ENCODE measurements around the gene AGPAT3.

AGPAT3 gene

DNA sequence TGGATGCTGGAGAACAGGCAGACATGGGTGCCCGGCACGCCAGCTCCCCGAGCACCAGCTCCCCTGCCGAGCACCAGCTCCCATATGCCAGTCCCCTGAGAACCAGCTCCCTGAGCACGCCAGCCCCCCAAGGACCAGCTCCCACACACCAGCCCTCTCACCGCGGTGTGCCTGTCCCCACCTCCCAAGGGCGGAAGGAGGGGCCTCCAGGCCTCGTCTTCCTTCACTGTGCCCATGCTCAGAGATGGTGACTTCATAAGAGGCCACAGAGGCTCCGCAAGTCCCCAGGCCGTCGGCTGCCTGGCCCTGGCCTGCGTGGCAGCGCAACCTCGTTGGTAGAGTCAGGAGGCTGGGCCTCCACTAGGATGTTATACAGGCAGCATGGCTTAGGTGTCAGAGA is 69.1 kb downstream of the AGPAT3 start (continued):
- TF ChIP-seq, protein P1, sequence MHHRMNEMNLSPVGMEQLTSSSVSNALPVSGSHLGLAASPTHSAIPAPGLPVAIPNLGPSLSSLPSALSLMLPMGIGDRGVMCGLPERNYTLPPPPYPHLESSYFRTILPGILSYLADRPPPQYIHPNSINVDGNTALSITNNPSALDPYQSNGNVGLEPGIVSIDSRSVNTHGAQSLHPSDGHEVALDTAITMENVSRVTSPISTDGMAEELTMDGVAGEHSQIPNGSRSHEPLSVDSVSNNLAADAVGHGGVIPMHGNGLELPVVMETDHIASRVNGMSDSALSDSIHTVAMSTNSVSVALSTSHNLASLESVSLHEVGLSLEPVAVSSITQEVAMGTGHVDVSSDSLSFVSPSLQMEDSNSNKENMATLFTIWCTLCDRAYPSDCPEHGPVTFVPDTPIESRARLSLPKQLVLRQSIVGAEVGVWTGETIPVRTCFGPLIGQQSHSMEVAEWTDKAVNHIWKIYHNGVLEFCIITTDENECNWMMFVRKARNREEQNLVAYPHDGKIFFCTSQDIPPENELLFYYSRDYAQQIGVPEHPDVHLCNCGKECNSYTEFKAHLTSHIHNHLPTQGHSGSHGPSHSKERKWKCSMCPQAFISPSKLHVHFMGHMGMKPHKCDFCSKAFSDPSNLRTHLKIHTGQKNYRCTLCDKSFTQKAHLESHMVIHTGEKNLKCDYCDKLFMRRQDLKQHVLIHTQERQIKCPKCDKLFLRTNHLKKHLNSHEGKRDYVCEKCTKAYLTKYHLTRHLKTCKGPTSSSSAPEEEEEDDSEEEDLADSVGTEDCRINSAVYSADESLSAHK (tag by site-specific recombination; IDR thresholded peaks at IDR 0.05), result no peak
- TF ChIP-seq ZFP41 (tag by site-specific recombination; IDR thresholded peaks at IDR 0.05; ENCODE audit: borderline replicate concordance) (no peak), ZBTB20 (tag by site-specific recombination; IDR thresholded peaks at IDR 0.05) (no peak), ZNF112 (tag by site-specific recombination; IDR thresholded peaks at IDR 0.05) (no peak), BCL11B (tag by site-specific recombination; IDR thresholded peaks at IDR 0.05; ENCODE audit: low read depth) (no peak), ZNF24 (tag by site-specific recombination; IDR thresholded peaks at IDR 0.05) (no peak), ZNF514 (tag by site-specific recombination; IDR thresholded peaks at IDR 0.05) (no peak), ZNF394 (tag by site-specific recombination; IDR thresholded peaks at IDR 0.05; ENCODE audit: borderline replicate concordance) (no peak)
- TF ChIP-seq, protein P2, sequence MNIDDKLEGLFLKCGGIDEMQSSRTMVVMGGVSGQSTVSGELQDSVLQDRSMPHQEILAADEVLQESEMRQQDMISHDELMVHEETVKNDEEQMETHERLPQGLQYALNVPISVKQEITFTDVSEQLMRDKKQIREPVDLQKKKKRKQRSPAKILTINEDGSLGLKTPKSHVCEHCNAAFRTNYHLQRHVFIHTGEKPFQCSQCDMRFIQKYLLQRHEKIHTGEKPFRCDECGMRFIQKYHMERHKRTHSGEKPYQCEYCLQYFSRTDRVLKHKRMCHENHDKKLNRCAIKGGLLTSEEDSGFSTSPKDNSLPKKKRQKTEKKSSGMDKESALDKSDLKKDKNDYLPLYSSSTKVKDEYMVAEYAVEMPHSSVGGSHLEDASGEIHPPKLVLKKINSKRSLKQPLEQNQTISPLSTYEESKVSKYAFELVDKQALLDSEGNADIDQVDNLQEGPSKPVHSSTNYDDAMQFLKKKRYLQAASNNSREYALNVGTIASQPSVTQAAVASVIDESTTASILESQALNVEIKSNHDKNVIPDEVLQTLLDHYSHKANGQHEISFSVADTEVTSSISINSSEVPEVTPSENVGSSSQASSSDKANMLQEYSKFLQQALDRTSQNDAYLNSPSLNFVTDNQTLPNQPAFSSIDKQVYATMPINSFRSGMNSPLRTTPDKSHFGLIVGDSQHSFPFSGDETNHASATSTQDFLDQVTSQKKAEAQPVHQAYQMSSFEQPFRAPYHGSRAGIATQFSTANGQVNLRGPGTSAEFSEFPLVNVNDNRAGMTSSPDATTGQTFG (tag by site-specific recombination; IDR thresholded peaks at IDR 0.05; ENCODE audit: borderline replicate concordance), result no peak

DNA sequence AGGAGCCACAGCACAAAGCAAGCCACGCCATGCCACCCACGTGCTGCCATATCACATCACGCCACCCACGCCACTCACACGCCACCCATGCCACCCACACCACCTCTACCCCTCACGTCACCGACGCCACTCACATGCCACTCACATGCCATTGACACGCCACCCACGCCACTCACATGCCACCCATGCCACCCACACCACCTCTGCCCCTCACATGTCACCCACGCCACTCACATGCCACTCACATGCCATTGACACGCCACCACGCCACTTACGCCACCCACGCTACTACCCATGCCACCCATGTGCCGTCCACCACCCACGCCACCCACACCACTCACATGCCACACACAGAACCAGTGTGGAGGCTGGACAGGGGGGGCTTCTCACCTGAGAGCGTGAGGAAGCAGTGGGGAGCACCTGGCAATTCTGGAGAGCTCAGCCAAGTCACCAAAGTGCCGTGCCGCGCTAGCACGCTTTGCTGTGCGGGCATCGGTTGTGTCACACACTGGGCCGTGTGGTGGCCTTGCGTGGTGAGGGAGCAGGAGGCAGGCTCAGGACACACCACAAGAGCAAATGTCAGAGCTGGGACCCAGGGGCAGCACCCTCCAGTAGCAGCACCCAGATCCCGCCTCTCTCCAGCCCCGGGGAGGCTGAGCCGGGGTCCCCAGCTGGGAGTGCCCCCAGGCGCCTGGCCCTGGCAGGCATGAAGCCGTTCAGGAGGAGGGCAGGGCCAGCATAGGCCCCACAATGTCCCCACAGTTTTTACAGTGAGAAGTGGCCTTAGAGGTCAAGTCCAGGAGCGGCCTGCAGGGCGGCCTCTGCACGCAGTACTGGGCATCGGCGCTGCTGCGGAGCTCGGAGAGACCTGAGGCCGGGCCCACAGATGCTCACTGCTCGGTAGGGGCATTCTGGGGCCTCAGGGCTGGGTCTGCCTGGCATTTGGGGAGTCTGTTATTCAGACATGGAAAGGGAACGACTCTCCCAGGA is 70.0 kb downstream of the AGPAT3 start:
- POLR2A ChIA-PET, result no interaction called here

DNA sequence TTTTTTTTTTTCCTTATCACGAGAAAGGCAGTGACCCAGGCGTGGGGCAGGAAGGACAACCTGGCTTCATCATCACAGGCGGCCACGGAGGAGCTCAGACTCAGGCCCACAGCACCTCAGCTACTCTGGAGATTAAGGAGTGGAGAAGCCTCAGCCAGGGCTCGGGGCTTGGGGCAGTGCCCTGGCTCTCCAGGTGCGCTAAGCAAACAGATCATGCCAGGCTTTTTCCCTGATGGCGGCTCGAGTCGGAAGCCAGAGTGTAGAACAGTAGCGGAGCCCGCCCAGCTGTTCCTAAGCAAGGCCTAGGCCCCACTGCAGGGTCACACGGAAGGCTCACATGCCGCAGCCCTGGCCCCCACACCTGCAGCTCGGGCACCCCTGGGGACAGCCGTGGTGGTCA is 70.7 kb downstream of the AGPAT3 start:
- Histone ChIP-seq H3K9me3 (ENCODE audit: control insufficient read depth, insufficient read depth, low read depth, low read length) (no peaks in the 10 kb centered on the region), H3K36me3 (ENCODE audit: control insufficient read depth in 2 of 2, insufficient read depth in 1 of 2, low read length in 2 of 2) (peaks cover 3 to 17% of the 10 kb centered on the region in 2 experiments; a peak in 2 of 3 replicates), H3K4me3 (ENCODE audit: low read depth, low read length) (no peak overlapping the region), H3K4me1 (ENCODE audit: control insufficient read depth, insufficient read depth, low read length) (peaks cover 4% of the 10 kb centered on the region; the same call in 1 of the 2 replicates), H3K27ac (ENCODE audit: extremely low read depth, low read depth, low read length) (no peak overlapping the region)
- ChIA-PET POLR2A (no interaction called here), CTCF (no interaction called here)
- TF ChIP-seq, protein P2 (tag by site-specific recombination; IDR thresholded peaks at IDR 0.05; ENCODE audit: borderline replicate concordance), result no peak
- no peak for TF ChIP-seq ZNF404 (tag by site-specific recombination; IDR thresholded peaks at IDR 0.05)
- no peak for TF ChIP-seq ZNF292 (tag by site-specific recombination; IDR thresholded peaks at IDR 0.05; ENCODE audit: borderline replicate concordance, low read depth)
- no peak for TF ChIP-seq ZNF530 (tag by site-specific recombination; IDR thresholded peaks at IDR 0.05; ENCODE audit: low read depth)
- peak; percentile 29; the same call in 1 of the 2 replicates for TF ChIP-seq ZNF394 (tag by site-specific recombination; IDR thresholded peaks at IDR 0.05; ENCODE audit: borderline replicate concordance)
- TF ChIP-seq, protein P3, sequence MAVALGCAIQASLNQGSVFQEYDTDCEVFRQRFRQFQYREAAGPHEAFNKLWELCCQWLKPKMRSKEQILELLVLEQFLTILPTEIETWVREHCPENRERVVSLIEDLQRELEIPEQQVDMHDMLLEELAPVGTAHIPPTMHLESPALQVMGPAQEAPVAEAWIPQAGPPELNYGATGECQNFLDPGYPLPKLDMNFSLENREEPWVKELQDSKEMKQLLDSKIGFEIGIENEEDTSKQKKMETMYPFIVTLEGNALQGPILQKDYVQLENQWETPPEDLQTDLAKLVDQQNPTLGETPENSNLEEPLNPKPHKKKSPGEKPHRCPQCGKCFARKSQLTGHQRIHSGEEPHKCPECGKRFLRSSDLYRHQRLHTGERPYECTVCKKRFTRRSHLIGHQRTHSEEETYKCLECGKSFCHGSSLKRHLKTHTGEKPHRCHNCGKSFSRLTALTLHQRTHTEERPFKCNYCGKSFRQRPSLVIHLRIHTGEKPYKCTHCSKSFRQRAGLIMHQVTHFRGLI (tag by site-specific recombination; IDR thresholded peaks at IDR 0.05), result no peak
- TF ChIP-seq, protein P4, sequence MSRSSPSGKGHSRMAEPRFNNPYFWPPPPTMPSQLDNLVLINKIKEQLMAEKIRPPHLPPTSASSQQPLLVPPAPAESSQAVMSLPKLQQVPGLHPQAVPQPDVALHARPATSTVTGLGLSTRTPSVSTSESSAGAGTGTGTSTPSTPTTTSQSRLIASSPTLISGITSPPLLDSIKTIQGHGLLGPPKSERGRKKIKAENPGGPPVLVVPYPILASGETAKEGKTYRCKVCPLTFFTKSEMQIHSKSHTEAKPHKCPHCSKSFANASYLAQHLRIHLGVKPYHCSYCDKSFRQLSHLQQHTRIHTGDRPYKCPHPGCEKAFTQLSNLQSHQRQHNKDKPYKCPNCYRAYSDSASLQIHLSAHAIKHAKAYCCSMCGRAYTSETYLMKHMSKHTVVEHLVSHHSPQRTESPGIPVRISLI (tag by site-specific recombination; IDR thresholded peaks at IDR 0.05), result no peak

More for the DNA sequence above, 70.0 kb downstream of the AGPAT3 start:
- peaks cover 4% of the 10 kb centered on the region; the same call in 1 of the 2 replicates for H3K4me1 ChIP-seq (ENCODE audit: control insufficient read depth, insufficient read depth, low read length)
- TF ChIP-seq EGR2 (tag by site-specific recombination; IDR thresholded peaks at IDR 0.05; ENCODE audit: low read depth), result peak; percentile 100
- peak; percentile 100 for TF ChIP-seq ZFHX2 (tag by site-specific recombination; conservative IDR thresholded peaks at IDR 0.05)
- TF ChIP-seq, protein P5, sequence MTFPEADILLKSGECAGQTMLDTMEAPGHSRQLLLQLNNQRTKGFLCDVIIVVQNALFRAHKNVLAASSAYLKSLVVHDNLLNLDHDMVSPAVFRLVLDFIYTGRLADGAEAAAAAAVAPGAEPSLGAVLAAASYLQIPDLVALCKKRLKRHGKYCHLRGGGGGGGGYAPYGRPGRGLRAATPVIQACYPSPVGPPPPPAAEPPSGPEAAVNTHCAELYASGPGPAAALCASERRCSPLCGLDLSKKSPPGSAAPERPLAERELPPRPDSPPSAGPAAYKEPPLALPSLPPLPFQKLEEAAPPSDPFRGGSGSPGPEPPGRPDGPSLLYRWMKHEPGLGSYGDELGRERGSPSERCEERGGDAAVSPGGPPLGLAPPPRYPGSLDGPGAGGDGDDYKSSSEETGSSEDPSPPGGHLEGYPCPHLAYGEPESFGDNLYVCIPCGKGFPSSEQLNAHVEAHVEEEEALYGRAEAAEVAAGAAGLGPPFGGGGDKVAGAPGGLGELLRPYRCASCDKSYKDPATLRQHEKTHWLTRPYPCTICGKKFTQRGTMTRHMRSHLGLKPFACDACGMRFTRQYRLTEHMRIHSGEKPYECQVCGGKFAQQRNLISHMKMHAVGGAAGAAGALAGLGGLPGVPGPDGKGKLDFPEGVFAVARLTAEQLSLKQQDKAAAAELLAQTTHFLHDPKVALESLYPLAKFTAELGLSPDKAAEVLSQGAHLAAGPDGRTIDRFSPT (tag by site-specific recombination; IDR thresholded peaks at IDR 0.05), result peak; percentile 99
- TF ChIP-seq ZBTB1 (tag by site-specific recombination; IDR thresholded peaks at IDR 0.05), result no peak
- no peak overlapping the region for H3K27ac ChIP-seq (ENCODE audit: extremely low read depth, low read depth, low read length)
- H3K9me3 ChIP-seq (ENCODE audit: control insufficient read depth, insufficient read depth, low read depth, low read length), result no peaks in the 10 kb centered on the region
- CTCF ChIA-PET, result no interaction called here
- peaks cover 3 to 16% of the 10 kb centered on the region in 2 experiments; a peak in 2 of 3 replicates for H3K36me3 ChIP-seq (ENCODE audit: control insufficient read depth in 2 of 2, insufficient read depth in 1 of 2, low read length in 2 of 2)
- H3K4me3 ChIP-seq (ENCODE audit: low read depth, low read length), result no peak overlapping the region
